ENCODE data around the gene HDGFL2.

The HDGFL2 gene

DNA sequence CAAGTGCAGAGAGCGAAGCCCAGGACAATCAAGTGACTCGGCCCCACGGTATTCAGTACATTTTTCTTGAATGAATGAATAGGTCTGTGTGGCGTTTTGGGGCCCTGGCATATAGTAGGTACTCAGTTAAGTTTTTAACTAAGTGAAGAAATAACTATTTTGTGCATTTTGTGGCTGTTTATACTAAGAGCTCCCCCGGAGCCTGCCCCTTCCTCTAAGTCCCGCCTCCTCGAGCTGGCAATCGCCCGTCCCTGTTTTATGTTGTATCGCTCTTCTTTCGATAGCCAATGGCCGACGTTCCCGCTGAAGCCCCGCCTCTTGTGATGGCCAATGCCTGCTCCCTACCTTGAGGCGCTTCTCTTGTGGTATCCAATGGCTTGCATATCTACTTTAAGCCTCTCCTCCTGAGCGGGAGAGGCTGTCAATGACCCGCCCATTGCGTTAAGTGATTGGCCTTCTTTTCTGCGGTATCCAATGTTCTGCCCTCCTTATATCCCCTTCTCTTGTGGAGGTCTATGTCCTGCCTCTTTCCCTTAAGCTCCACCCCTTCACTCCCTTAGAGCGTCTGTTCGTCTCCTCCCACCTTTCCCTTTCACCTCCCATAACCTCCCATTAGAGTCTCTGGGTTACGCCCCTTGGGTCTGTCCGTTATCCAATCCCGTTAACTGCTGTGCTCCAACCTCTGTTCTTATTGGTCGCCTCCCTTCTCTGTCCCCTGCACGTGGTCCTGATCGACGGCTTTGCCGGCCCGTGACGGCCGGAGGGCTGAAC is 509 bp upstream of the HDGFL2 start:
- DNase-seq: peak; percentile 100

DNA sequence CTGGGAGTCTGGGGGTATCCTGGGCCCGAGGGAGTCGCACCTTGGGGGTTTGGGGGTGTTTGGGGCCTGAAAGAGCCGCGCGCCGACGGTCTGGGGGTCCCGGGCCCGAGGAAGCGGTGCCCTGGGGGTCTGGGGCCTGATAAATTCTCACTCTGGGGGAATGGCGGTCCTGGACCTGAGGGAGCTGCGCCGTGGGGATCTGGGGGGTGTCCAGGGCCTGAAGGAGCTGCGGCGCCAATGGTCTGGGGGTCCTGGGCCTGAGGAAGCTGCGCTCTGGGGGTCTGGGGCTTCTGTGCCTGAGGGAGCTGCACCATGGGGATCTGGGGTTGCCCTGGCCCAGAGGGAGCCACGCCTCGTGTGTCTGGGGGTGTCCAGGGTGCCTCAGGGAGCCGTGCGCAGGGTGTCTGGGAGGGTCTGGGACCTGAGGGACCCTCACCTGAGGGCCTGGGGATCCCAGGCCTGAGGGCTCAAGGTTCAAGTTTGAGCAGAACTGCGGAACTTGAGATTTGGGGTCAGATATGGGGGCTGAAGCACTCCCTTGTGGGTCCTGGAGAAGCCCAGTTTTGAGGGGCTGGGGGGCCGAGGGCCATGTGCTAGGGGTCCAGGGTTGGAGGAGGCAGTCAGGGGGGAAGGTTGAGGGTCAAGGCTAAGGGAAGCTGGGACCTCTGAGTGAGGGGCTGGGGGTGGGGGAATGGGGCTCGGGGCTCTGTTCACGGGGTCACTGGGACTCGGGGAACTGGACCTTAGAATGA is 1.1 kb downstream of the HDGFL2 start:
- no peak for DNase-seq

DNA sequence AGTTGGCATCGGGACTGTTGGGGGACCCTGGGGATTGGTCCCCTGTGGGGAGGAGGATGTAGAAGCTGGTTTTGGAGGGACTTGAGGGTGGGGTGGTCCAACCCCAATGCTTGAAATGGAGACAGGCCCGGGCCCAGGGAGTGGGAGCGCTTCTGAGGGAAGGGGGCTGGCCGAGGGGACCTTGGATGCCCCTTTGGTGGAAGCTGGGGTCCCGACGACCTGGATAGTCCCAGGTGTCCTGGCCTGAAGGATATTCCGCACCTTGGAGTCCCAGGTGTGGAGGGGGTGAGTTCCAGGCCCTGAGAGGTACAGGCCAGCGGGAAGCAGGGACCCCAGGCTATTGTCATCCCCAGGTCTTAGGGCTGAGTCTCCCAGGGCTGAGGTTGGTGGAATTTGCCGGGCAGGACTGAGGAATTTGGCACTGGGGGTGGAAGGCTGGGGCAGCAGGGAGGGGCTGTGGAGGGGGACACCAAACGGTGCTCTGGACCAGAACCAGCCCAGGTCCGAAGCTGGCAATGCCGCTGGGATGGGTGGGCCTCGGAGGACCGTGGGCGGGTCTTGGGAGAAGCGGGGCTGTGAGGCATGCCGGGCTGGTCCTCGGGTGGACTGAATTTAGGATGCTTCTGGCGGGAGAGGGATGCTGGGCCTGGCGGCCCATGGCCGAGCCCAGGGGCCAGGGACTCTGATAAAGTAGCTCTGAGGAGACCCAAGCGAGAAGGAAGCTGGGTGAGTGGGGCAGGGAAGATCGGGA is 1.8 kb downstream of the HDGFL2 start:
- DNase-seq: no peak

DNA sequence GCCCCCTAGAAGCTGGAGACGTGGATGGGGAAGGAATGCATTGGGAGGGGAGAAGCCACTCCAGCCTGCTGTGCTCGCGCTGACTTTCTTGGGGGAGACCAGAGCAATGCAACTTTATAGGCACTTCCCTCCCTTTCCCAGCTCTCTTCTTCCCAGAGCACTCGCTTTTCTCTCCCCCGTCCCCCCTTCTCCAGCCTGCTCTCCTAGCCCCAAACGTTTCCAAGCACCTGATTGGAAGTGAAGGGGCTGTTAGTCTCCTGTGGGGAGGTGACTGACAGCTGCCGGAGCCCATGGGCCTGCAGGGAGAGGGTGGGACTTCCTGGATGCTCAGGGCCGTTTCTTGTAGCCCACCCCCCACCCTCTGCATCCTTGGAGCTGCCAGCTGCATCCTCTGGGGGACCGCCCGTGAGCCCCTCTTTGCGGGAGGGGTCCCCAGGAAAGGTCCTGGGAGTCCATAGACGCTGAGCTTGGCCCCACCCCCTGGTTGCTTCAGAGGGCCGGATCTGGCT is 2.5 kb downstream of the HDGFL2 start:
- DNase-seq: no peak

DNA sequence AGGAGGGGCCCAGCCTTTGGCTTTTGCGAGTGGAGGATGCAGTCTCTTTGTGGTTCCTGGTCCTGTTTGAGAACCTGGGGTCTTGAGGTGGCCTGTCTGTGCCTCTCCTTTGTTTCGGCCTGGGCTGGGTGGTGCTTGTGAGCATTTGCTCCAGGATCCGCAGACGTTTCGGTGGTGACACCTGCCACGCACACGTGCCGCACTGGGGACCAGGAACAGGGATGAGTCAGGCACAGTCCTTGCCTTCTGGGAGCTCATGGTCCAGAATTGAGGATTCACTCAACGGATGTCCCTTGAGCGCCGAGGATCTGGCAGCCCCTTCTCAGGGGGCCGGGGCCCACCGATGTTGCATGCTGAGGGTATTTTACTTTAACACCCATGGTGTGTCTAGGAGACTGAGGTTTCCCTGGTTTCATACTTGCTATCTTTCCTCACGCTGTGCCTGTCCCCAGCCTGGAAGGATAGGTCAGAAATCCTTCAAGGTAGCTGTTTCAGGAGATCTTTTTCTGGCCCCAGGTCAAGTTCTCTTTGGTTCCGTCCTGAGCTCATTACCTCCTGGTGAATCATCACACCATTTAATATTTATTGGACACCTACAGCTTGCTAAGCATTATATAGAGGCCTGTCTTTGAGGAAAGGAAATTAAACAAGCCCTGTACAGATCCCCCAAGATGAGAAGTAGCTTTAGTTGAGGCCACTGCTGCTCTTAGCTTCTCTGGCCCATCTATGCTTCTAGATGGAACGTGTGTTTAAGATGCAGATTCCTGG is 5.1 kb downstream of the HDGFL2 start:
- DNase-seq: no peak

DNA sequence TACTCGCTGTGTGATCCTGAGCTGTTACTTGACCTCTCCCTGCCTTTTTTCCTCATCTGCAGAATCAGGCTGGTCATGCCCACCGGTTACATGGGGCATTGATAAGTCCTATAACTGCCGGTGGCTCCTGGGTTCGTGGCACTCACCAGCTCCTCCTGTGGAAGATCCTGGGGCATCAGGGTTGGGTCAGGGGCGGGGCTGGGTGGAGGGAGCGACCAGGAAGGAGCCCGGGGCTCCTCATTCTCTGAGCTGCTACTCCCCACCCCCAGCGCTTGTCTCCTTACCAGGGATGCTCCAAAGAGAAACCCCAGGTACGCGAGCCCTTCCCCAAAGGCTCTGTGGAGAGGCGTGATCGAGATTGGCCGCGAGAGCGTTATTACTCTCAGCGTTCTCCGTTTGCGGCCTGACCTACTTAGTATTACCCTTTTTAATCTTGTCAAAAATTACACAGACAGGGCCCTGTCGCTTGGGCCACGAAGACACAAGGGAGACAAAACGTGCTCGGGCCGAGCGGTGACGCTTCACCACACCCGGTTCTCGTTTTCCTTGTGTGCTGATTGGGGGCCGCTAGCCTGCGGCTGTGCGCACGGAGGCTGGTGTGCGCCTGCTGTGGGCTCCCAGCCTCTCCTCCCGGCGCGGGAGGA is 10.7 kb downstream of the HDGFL2 start:
- DNase-seq: no peak

DNA sequence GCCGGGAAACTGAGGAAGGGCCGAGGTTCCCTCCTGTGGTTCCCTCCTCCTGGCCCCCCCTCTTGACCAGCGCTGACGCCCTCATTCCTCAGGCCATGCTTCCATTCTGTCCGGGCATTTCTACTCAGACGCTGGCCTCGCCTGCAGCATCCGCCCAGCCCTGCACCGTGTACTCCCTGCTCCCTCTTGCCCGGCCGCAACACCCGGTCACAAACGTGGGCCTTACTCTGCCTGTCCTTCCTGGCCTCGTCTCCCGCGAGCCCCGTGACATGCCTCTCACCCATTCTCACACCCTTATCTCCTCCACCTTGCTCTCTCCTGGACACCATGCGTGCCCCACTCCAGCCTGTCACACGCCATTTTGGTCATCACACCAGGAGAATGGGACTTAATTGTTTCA is 11.3 kb downstream of the HDGFL2 start:
- DNase-seq: no peak

DNA sequence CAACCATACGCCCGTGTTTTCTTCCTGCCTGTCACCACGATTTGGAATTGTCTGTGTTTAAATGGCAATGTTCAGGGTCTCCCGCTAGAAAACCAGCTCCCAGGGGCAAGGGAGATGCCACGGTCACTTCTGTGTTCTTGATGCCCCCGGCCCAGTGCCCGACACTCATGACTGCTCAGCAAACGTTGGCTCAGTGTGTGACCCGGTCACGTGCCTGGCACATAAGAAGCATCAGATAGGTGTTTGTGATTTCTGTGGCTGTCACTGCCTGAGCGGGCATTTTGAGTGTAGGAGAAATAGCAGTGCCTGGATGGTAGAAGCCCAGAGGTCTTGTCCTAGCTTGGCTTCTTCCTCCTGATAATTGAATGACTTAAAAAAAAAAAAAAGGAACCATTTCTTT is 15.5 kb downstream of the HDGFL2 start:
- no peak for DNase-seq

DNA sequence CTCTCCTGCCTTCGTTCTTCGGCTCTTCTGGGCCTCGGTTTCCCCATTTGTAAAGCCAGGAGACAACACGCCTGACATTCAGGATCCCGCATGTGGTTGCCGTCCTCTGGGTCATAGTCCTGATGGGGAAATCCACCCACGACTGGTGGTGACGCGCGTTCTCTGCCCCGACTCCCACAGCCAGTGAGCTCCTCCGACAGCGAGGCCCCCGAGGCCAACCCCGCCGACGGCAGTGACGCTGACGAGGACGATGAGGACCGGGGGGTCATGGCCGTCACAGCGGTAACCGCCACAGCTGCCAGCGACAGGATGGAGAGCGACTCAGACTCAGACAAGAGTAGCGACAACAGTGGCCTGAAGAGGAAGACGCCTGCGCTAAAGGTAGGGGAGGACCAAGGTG is 16.4 kb downstream of the HDGFL2 start:
- no peak for DNase-seq

DNA sequence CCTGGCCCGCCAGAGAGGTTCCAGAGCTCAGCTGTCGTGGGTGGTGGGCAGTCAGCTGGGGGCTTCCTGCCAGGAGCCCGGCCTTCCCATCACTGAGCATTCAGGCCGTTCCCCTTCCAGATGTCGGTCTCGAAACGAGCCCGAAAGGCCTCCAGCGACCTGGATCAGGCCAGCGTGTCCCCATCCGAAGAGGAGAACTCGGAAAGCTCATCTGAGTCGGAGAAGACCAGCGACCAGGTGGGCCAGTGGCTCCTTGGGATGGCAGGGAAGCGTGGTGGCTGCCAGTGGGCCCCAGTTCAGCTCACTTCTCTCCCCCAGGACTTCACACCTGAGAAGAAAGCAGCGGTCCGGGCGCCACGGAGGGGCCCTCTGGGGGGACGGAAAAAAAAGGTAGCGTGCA is 19.3 kb downstream of the HDGFL2 start:
- no peak for DNase-seq

DNA sequence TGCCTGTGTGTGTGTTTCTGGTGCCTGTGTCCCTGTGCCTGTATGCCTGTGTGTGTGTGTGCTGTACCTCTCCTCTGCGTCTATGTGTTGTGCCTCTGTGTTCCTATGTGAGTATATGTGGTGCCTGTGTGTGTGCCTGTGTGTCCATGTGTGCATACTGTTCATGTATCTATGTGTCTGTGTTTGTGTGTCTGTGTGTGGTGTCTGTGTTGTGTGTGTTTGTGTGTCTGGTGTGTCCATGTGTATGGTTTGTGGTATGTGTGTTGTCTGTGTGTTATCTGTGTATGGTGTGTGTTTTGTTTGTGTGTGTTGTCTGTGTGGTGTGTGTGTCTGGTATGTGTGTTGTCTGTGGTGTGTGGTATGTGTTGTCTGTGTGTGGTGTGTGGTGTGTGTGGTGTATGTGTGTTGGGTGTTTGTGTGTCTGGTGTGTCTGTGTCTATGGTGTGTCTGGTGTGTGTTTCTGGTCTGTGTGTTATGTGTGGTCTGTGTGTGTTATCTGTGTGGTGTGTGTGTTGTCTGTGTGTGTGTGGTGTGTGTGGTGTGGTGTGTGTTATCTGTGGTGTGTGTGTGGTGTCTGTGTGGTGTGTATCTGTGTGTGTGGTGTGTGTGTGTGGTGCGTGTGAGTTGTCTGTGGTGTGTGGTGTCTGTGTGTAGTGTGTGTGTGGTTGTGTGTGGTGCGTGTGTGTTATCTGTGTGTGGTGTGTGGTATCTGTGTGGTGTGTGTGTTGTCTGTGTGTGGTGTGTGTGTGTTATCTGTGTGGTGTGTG is 20.4 kb downstream of the HDGFL2 start:
- DNase-seq: no peak

DNA sequence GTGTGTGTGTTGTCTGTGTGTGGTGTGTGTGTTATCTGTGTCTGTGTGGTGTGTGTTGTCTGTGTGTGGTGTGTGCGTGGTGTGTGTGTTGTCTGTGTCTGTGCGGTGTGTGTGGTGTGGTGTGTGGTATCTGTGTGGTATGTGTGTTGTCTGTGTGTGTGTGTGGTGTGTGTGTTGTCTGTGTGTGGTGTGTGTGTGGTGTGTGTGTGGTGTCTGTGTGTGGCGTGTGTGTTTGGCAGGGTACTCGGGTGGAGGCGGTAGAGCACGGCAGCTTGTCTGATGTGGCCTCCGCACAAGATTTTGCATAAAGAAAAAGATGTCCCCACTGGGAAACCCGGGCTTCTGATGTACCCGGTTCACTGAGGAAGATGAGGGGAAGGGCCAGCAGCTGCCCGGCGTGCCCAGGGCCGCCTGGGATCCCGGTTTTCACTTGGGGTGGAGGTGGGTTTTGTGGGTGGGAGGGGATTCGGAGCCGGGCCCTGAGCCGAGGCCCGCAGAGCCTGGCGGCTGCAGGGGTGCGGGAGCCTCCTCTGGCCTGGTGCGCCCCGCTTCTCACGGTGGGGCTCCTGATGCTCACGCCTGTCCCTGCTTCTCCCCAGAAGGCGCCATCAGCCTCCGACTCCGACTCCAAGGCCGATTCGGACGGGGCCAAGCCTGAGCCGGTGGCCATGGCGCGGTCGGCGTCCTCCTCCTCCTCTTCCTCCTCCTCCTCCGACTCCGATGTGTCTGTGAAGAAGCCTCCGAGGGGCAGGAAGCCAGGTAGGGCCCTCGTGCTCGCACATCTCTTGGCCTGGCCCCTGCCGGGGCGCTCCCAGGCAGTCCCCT is 21.2 kb downstream of the HDGFL2 start:
- DNase-seq: no peak

DNA sequence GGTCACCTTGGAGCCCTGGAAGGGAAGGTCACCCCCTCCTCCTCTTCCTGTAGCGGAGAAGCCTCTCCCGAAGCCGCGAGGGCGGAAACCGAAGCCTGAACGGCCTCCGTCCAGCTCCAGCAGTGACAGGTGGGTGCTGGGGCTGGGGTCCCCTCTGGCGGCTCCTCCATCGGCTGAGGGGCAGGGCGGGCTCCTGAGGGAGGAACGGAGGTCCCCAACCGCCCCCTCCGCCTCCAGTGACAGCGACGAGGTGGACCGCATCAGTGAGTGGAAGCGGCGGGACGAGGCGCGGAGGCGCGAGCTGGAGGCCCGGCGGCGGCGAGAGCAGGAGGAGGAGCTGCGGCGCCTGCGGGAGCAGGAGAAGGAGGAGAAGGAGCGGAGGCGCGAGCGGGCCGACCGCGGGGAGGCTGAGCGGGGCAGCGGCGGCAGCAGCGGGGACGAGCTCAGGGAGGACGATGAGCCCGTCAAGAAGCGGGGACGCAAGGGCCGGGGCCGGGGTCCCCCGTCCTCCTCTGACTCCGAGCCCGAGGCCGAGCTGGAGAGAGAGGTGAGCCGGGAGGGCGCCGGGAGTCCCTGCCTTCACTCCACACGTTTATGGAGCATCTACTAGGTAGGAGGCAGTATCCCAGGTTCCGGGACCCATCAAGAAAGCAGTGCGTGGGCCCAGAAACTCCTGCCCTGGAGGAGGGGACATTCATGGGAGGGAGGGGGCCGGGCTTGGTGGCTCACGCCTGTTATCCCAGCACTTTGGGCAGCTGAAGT is 22.0 kb downstream of the HDGFL2 start:
- no peak for DNase-seq

DNA sequence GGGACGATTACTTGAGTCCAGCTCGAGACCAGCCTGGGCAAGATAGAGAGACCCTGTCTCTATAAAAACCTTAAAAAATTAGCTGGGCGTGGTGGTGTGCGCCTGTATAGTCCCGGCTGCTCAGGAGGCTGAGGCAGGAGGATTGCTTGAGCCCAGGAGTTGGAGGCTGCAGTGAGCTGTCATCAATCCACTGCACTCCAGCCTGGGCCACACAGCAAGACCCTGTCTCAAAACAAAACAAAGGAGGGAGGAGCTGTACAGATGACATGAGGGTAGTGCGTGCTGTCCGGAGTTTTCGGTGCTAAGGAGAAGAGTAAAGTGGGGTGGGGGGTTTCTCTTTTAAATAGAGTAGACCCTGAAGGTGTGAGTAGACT is 22.6 kb downstream of the HDGFL2 start:
- no peak for DNase-seq

DNA sequence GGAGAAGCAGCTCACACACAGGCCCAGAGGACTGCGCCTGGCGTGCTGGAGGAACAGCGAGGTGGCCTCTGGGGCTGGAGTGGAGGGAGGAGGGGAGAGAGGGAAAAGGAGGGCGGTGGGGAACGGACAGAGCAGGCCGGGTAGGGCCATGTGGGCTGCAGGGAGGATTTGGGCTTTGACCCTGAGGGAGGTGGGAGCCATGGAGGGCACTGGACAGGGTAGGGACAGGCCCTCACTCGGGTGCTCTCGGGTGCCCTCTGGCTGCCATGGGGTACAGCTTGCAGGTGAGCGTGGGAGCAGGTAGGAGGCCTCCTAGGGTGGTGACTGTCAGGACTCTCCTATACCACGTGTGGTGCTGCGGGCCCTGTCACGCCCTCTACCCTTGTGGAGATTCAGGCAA is 23.4 kb downstream of the HDGFL2 start:
- no peak for DNase-seq

DNA sequence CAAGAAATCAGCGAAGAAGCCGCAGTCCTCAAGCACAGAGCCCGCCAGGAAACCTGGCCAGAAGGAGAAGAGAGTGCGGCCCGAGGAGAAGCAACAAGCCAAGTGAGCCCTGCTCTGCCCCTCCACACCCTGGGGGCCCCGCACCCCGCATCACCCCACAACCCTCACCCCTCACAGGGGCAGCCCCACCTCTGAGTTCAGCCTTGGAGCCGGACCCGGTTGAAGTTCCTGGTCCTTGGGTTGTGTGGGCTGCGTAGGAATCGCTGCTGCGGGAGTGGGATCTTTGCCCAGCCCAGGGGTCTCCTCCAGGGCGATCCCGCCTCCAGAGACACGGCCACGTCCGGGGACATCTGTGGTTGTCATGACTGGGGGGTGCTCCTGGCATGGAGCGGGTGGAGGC is 24.2 kb downstream of the HDGFL2 start:
- no peak for DNase-seq

DNA sequence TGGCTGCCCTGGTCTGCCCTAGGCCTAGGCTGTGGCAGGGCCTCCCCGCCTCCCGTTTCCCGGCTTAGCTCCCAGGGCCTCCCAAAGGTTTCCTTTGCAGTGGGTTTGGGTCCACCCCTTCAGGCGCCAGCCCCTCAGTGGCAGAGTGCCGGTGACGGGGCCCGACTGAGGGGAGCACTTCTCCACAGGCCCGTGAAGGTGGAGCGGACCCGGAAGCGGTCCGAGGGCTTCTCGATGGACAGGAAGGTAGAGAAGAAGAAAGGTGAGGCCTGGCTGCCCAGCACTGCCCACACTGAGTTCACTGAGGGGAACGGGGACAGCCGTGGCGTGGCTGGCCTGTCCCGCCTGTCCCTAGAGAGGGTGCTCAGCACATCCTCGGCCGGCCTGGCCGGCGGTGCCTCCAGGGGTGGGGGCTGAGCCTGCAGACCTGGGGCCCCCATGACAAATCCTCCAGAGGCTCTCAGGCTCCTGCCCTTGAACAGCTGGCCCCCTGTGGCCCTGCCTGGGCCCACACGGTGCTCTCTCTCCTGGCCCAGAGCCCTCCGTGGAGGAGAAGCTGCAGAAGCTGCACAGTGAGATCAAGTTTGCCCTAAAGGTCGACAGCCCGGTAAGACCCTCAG is 25.8 kb downstream of the HDGFL2 start:
- no peak for DNase-seq

DNA sequence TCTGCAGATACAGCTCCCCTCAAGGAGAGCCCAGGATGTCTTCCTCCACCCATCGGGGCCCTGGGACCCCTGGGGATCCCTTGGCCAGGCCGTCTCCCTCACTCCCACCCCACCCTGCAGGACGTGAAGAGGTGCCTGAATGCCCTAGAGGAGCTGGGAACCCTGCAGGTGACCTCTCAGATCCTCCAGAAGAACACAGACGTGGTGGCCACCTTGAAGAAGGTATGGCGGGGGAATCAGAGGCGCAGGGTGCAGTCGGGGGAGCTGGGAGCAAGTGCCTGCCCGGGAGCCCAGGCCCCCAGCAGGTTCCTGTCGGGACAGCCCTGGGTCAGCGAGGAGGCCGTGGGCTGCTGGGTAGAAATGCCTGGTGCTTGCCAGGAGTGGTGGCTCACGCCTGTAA is 26.6 kb downstream of the HDGFL2 start:
- DNase-seq: no peak

DNA sequence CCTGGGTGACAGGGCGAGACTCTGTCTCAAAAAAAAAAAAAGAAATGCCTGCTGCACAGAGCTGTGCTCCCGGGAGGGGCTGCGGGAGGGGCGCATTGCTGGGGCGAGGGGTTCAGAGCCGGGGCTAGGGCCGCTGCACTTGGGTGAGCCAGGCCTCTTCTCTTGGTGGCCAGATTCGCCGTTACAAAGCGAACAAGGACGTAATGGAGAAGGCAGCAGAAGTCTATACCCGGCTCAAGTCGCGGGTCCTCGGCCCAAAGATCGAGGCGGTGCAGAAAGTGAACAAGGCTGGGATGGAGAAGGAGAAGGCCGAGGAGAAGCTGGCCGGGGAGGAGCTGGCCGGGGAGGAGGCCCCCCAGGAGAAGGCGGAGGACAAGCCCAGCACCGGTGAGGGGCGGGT is 27.2 kb downstream of the HDGFL2 start:
- no peak for DNase-seq

Data from NCI-H2029 treated with DMSO at 0.1 percent for 48 hours (cell line).